HG02588 (cell line): Measurements from ENCODE around the gene CCM2.
A peak's percentile ranks its signal among the peaks of the same experiment; 100 is the strongest.
"Not testable (repeated sequence)": the region's sequence is repeated elsewhere in the genome, so short reads cannot be mapped to it uniquely, and the experiment has no call there.

Experiments
- ATAC-seq: cut with Tn5 transposase; IDR thresholded peaks from one replicate; pipeline ENCODE4 v1.9.1; 2021; ENCODE audit warnings: mild to moderate bottlenecking, moderate library complexity; ENCODE audit not compliant: unreplicated experiment

The CCM2 gene

GRCh38 chr7:44998153-44998871, 1.7 kb upstream of the CCM2 start:
- ATAC-seq, result no peak

- ATAC-seq, result peak; percentile 65
These were observed 532 bp upstream of the CCM2 start for GRCh38 chr7:44999245-45000092.

- peak; percentile 28 for ATAC-seq
These were observed 1.2 kb downstream of the CCM2 start for GRCh38 chr7:45001138-45001694.

- ATAC-seq, result no peak
These were observed 1.8 kb downstream of the CCM2 start for GRCh38 chr7:45001826-45002225.

GRCh38 chr7:45003789-45004188, 3.8 kb downstream of the CCM2 start:
- ATAC-seq, result no peak

GRCh38 chr7:45007106-45007505, 7.1 kb downstream of the CCM2 start:
- no peak for ATAC-seq

- ATAC-seq, result no peak
These were observed 7.7 kb downstream of the CCM2 start for GRCh38 chr7:45007571-45008328.

GRCh38 chr7:45013465-45013967, 13.5 kb downstream of the CCM2 start:
- ATAC-seq, result no peak

- ATAC-seq, result no peak
These were observed 15.3 kb downstream of the CCM2 start for GRCh38 chr7:45015313-45015712.

- no peak for ATAC-seq
These were observed 17.3 kb downstream of the CCM2 start for GRCh38 chr7:45017253-45017652.

- ATAC-seq, result no peak
These were observed 20.9 kb downstream of the CCM2 start for GRCh38 chr7:45020915-45021314.

- no peak for ATAC-seq
These were observed 21.7 kb downstream of the CCM2 start for GRCh38 chr7:45021604-45022296.

GRCh38 chr7:45024126-45024744, 24.2 kb downstream of the CCM2 start:
- ATAC-seq, result no peak

- not testable (repeated sequence) for ATAC-seq
These were observed 25.5 kb downstream of the CCM2 start for GRCh38 chr7:45025473-45025872.

GRCh38 chr7:45026013-45026412, 26.0 kb downstream of the CCM2 start:
- no peak for ATAC-seq

- ATAC-seq, result peak; percentile 50
These were observed 27.2 kb downstream of the CCM2 start for GRCh38 chr7:45026984-45027773.

GRCh38 chr7:45027774-45028114, 27.7 kb downstream of the CCM2 start:
- ATAC-seq, result no peak

GRCh38 chr7:45028138-45028919, 28.3 kb downstream of the CCM2 start:
- no peak for ATAC-seq
